Astrocyte of the spinal cord (primary cell): Measurements from ENCODE around the gene PRDM16.
A peak's percentile ranks its signal among the peaks of the same experiment; 100 is the strongest.

Experiments used
- DNase-seq: peaks from one replicate; pipeline ENCODE4 v3.0.0; 2011; ENCODE audit warnings: low read depth, low spot score
- H3K4me3 ChIP-seq: 2 replicates; pipeline ENCODE4 v1.5.1; 2011; ENCODE audit warnings: low read depth, mild to moderate bottlenecking, low read length, moderate library complexity
- CTCF ChIP-seq: IDR thresholded peaks from 2 replicates; pipeline ENCODE4 v1.5.1; 2012; ENCODE audit warnings: low read depth, mild to moderate bottlenecking, low read length, inconsistent platforms
- in situ Hi-C: cut with HindIII; loops from 2 replicates; pipeline ENCODE4 v1.10.0; 2017; ENCODE audit warnings: low sequenced_read_pairs

Gene PRDM16

GRCh38 chr1:3192825-3193224 is 123.8 kb downstream of the PRDM16 start:
- in situ Hi-C loops = no loop called here
- no peak overlapping the region for H3K4me3 ChIP-seq
- peak; percentile 40 for DNase-seq
- TF ChIP-seq CTCF = no peak

GRCh38 chr1:3193811-3194210 is 124.8 kb downstream of the PRDM16 start:
- DNase-seq = no peak
- in situ Hi-C loops = no loop called here
- no peak overlapping the region for H3K4me3 ChIP-seq
- TF ChIP-seq CTCF = no peak

GRCh38 chr1:3194760-3195479 is 125.9 kb downstream of the PRDM16 start:
- in situ Hi-C loops = no loop called here
- no peak for TF ChIP-seq CTCF
- DNase-seq = no peak
- H3K4me3 ChIP-seq = no peak overlapping the region

- no peak for DNase-seq
- H3K4me3 ChIP-seq = no peak overlapping the region
- no peak for TF ChIP-seq CTCF
- in situ Hi-C loops = no loop called here
Measured at GRCh38 chr1:3195480-3195815, 126.4 kb downstream of the PRDM16 start.

GRCh38 chr1:3195966-3196515 is 127.0 kb downstream of the PRDM16 start:
- in situ Hi-C loops = no loop called here
- no peak overlapping the region for H3K4me3 ChIP-seq
- DNase-seq = no peak
- TF ChIP-seq CTCF = no peak

GRCh38 chr1:3196577-3197245 is 127.7 kb downstream of the PRDM16 start:
- no peak for DNase-seq
- TF ChIP-seq CTCF = no peak
- H3K4me3 ChIP-seq = no peak overlapping the region
- in situ Hi-C loops = no loop called here
